Retinal pigment epithelial cell (primary cell): ENCODE results near the gene HOXC10.
A peak's percentile ranks its signal among the peaks of the same experiment; 100 is the strongest.

ENCODE experiments used
- DNase-seq: peaks from one replicate; pipeline ENCODE4 v3.0.0-alpha.2; 2010; ENCODE audit warnings: low read depth
- H3K4me3 ChIP-seq: 2 replicates; pipeline ENCODE4 v1.5.1; 2011; ENCODE audit warnings: mild to moderate bottlenecking, low read length, control low read depth, moderate library complexity
- TF ChIP-seq, protein P1 (sequence below): conservative IDR thresholded peaks from 2 replicates; pipeline ENCODE4 v1.5.1; 2011; ENCODE audit warnings: low read depth, low read length, control low read depth, inconsistent platforms

HOXC10 gene

DNA sequence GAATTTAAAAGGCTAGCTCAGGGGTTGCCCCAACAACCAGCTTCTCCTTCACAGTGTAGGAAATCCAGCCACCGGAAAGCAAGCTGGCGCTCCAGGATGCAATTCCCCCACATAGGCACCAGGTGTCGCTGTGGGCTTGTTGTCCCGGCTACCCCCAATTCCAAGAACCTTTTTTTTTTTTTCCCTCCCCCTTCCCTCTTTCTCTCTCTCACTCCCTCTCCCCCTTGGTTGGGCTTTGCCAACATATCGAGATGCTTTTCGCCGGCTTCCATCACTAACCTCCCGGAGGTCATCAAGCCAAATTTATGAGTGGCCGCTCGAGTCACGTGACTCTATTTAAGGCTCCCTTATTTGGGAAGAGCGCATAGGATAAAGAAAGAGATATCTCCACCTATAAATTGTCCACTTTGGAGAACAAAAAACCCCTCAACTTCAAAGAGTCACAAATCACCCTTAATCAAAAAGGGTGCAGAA is 47.7 kb downstream of the HOXC10 start, which contains the start of gene HOXC5:
Gene HOXC5, plus strand, starts transcription at position 424 of the 474 bp plus-strand sequence. CDS start 73 bp downstream, outside the sequence.
- no peak within 1 kb of the TSS for H3K4me3 ChIP-seq
- peak; percentile 2 for DNase-seq
- TF ChIP-seq, protein P1, sequence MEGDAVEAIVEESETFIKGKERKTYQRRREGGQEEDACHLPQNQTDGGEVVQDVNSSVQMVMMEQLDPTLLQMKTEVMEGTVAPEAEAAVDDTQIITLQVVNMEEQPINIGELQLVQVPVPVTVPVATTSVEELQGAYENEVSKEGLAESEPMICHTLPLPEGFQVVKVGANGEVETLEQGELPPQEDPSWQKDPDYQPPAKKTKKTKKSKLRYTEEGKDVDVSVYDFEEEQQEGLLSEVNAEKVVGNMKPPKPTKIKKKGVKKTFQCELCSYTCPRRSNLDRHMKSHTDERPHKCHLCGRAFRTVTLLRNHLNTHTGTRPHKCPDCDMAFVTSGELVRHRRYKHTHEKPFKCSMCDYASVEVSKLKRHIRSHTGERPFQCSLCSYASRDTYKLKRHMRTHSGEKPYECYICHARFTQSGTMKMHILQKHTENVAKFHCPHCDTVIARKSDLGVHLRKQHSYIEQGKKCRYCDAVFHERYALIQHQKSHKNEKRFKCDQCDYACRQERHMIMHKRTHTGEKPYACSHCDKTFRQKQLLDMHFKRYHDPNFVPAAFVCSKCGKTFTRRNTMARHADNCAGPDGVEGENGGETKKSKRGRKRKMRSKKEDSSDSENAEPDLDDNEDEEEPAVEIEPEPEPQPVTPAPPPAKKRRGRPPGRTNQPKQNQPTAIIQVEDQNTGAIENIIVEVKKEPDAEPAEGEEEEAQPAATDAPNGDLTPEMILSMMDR = peak; percentile 85

DNA sequence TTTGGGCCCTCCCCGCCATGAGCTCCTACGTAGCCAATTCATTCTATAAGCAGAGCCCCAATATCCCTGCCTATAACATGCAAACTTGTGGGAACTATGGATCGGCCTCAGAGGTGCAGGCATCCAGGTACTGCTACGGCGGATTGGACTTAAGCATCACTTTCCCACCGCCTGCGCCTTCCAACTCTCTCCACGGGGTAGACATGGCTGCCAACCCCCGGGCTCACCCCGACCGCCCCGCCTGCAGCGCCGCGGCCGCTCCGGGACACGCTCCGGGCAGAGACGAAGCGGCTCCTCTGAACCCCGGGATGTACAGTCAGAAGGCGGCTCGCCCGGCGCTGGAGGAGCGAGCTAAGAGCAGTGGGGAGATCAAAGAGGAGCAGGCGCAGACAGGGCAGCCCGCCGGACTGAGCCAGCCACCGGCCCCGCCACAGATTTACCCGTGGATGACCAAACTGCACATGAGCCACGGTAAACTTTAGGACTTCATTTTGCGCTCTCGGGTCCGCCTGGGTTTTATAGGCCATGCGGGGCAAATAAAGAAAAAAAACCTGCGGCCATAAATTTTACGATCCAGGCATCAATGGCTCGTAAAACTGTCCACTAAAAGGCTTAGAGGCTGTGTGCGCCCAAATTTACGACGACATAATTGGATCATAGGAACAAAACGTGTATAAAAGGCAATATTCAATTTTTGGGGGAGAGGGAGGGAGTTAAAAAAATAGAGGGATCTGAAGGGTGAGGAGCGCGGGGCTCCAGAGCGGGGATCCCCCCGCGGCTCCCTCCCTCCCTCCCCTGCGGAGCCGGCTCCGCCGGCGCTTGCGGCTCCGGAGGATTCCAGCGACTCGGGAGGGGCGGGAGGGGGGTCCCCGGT is 48.4 kb downstream of the HOXC10 start:
- H3K4me3 ChIP-seq = no peak overlapping the region

DNA sequence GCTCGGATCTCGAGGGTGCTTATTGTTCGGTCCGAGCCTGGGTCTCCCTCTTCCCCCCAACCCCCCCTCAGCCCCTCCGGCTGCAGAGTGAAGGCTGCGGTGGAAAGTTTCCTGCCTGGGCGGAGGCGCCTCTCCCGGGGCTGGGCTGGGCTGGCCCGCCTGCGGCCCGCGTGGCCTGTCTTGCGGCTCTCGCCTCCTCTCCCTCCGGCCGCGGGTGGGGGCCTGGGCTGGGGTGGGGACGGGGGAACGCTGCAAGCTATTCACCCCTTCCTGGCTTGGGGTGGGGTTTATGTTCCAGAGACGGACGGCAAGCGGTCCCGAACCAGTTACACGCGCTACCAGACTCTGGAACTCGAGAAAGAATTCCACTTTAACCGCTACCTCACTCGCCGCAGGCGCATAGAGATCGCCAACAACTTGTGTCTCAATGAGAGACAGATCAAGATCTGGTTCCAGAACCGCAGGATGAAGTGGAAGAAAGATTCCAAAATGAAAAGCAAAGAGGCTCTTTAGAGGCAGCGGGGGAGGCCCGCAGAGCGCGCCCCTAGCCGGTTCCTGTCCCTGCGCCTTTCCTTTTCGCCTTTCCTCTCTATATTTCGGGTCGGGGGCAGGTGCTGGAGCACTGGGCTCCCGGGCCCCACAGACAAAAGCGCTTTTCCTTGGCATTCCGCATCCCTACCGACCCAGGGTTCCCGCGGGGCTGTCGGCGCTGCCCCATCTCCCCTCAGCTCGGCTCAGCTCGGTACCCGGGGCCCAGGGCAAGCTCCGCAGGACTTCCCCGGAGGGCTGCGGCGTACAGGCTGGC is 49.2 kb downstream of the HOXC10 start:
- TF ChIP-seq, protein P1 = no peak
- DNase-seq = no peak
- no peak overlapping the region for H3K4me3 ChIP-seq

More for the DNA sequence above, 48.4 kb downstream of the HOXC10 start:
- no peak for DNase-seq
- TF ChIP-seq, protein P1 = no peak

DNA sequence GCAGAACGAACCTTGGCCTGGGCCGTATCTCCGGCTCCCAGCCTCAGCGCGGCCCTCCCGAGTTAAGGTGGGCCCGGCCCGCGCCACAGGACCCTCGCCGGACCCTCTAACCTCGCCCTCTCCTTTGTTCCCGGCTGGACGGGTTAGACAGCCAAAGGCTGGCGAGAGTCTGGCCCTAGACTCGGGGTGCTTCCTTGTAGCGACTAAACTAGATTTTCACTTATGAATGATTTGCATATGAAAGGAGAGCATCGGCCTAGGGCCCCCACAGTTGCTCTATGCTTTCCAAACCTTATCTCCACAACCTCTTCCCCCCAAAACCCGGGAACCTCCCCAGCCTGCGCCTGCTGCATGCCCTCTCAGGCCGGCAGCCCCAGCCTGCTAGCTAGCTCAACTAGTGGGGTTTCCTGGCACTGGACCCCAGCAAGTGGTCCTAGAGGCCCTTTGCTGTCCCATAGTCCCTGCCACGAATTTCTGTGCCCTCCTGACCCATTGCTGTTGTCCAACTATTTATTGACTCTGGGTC is 49.9 kb downstream of the HOXC10 start:
- H3K4me3 ChIP-seq = no peak overlapping the region
- DNase-seq = no peak
- TF ChIP-seq, protein P1 = no peak

DNA sequence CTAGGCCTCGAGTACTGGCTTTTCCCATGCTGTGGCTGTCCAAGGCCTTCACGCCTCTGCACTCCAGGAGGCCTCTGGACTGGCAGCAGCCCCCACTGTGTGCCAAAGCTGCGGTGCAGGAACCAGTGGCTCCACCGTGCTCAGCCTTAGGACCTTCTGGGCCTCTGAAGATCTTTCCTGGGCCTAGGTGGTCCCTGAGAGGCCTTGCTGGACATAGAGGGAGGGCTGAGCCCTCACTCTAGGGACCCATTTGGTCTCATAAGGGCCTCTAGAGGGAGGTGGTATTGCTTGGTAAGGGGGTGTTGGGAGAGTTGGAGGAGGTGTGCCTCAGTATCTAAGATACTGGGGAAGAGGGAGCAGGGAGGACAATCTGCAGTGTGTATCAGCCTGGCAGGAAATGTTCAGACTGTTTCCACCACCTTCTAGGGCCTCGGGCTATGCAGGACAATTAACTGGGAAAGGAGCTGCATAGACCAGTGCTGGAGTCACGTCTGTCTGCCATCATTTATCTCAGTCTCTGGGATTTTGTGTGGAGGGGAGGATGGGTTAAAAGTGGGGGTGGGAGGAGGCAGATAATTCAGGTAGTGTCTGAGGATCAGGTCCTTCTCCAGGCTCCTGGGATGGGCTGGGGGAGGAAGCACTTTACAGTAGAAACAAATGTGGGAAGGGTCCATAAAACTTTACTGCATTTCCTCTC is 50.8 kb downstream of the HOXC10 start:
- TF ChIP-seq, protein P1 = no peak
- H3K4me3 ChIP-seq = no peak overlapping the region

DNA sequence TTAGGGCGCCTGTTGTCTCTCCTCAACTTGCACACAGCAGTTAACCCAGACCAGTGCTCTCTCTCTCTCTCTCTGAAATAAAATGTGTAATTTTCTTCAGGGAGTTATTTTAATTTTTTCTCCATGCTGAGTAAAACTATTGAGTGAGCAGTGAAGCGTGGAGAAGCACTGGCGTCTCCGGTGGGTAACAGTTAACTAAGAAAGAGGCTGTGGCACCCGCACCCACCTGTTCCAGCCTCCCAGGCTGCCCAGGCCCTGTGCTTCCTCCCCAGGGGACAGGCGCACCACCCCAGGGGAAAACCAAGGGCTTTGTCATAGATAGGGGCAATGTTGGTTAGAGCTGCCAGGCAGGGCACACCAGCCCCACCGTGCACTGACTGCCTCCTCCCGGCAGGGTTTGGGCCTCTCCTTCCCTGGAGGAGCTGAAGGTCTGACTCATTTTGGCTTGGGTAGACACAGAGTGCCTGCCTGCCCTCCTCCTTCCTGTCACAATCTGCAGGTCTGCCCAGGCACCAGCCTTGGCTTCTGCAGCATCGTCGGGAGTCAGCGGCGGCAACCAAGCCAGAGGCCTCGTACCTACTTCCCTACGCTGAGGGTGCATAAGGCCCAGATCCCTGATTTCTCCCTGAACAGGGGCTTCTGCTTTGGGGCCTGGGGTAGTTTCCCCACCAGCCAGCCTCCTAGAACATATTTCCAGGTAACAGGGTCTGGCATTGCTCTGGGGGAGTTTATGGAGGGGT is 51.8 kb downstream of the HOXC10 start:
- H3K4me3 ChIP-seq = no peak overlapping the region
- DNase-seq = no peak
- TF ChIP-seq, protein P1 = no peak

More for the DNA sequence above, 50.8 kb downstream of the HOXC10 start:
- DNase-seq = no peak
